Endothelial cell of umbilical vein (primary cell): Measurements from ENCODE around the gene LYRM7. TPM values are rescaled to one million over a fixed set of nuclear protein-coding genes. Genes with fewer than 3 reads are reported as not detected.
"Not testable (repeated sequence)": the region's sequence is repeated elsewhere in the genome, so short reads cannot be mapped to it uniquely, and the experiment has no call there.

Experiments
- BruUV-seq: library from RNA; stranded (reverse); fragments of 400-500 nt; replicated peaks from 2 replicates; lab custom pipeline; 2021; lab: Mats Ljungman, UMichigan
- CTCF ChIA-PET: fragments of 300-600, 350-600 bp; sonication (Branson Sonifier 250); formaldehyde crosslinking; loops from one replicate; lab custom pipeline; 2021; ENCODE audit warnings: antibody characterized with exemption, inconsistent platforms; lab: Charles Lee
- POLR2A ChIA-PET: fragments of 300-600, 350-600 bp; sonication (Branson Sonifier 250); formaldehyde crosslinking; loops from one replicate; lab custom pipeline; 2021; ENCODE audit warnings: antibody characterized with exemption, inconsistent platforms; lab: Charles Lee
- DNase-seq: peaks from one replicate; pipeline ENCODE4 v3.0.0-alpha.2; 2011; ENCODE audit warnings: low read depth, low spot score
- FAIRE-seq: peaks from 2 replicates; lab custom pipeline; 2011; peaks lifted over from hg19 to GRCh38; lab: Jason Lieb, UNC
- H2AFZ ChIP-seq: 2 replicates; pipeline ENCODE4 v1.6.0; 2012; ENCODE audit warnings: low read depth, low read length, control low read depth, inconsistent platforms
- H3K27ac ChIP-seq: 2 replicates; pipeline ENCODE4 v1.5.1; 2011; ENCODE audit warnings: low read depth, mild to moderate bottlenecking, control low read depth, low read length, moderate library complexity; ENCODE audit not compliant: insufficient read depth
- H3K27me3 ChIP-seq, 2 experiments: 2 replicates each; pipeline versions ENCODE4 v1.6.0 to v1.6.1; 2011; ENCODE audit warnings: low read length in 2 of 2, mixed read lengths in 1 of 2; ENCODE audit not compliant: control insufficient read depth in 2 of 2, insufficient read depth in 2 of 2
- H3K36me3 ChIP-seq, 2 experiments: 2 replicates in 1 of 2; 3 replicates in 1 of 2; pipeline ENCODE4 v1.5.1; 2011; ENCODE audit warnings: low read length in 2 of 2, mild to moderate bottlenecking in 1 of 2, moderate library complexity in 1 of 2; ENCODE audit not compliant: control insufficient read depth in 2 of 2, insufficient read depth in 2 of 2; ENCODE audit errors: extremely low read depth in 1 of 2
- H3K4me1 ChIP-seq: 3 replicates; pipeline ENCODE4 v1.5.1; 2011; ENCODE audit warnings: mild to moderate bottlenecking, low read length; ENCODE audit not compliant: control insufficient read depth, insufficient read depth; ENCODE audit errors: extremely low read depth
- H3K4me2 ChIP-seq: 2 replicates; pipeline ENCODE4 v1.6.1; 2011; ENCODE audit warnings: low read length, control low read depth, mixed read lengths; ENCODE audit not compliant: insufficient read depth
- H3K4me3 ChIP-seq, 3 experiments: fragments of 200-600 bp in 1 of 3; sonication (generic), shearing (Covaris generic) in 1 of 3; replicated peaks in 1 of 3; 2 replicates each; pipeline ENCODE4 v1.5.1; 2011 to 2016; ENCODE audit warnings: control low read depth in 3 of 3, low read length in 3 of 3, mild to moderate bottlenecking in 2 of 3, inconsistent platforms in 1 of 3, low read depth in 1 of 3, moderate library complexity in 1 of 3; ENCODE audit not compliant: insufficient read depth in 1 of 3
- H3K79me2 ChIP-seq: 2 replicates; pipeline ENCODE4 v1.6.0; 2012; ENCODE audit warnings: low read length, inconsistent platforms; ENCODE audit not compliant: control insufficient read depth, insufficient read depth
- H3K9ac ChIP-seq: replicated peaks from 2 replicates; pipeline ENCODE3; 2011; ENCODE audit warnings: low read length, control low read depth; ENCODE audit not compliant: insufficient read depth; ENCODE audit errors: extremely low read depth
- H3K9me1 ChIP-seq: replicated peaks from 3 replicates; pipeline ENCODE4 v1.6.0; 2011; ENCODE audit warnings: mild to moderate bottlenecking, low read length; ENCODE audit not compliant: control insufficient read depth, insufficient read depth; ENCODE audit errors: extremely low read depth
- H3K9me3 ChIP-seq: replicated peaks from 2 replicates; pipeline ENCODE4 v1.5.1; 2012; ENCODE audit warnings: low read length, inconsistent platforms; ENCODE audit not compliant: control insufficient read depth, insufficient read depth
- H4K20me1 ChIP-seq: replicated peaks from 2 replicates; pipeline ENCODE3; 2011; ENCODE audit warnings: mild to moderate bottlenecking, low read length; ENCODE audit not compliant: control insufficient read depth, insufficient read depth; ENCODE audit errors: extremely low read depth
- EZH2 ChIP-seq: IDR thresholded peaks from 2 replicates; pipeline ENCODE4 v1.6.1; 2012; ENCODE audit warnings: borderline replicate concordance, low read depth, mild to moderate bottlenecking, moderate library complexity, low read length, inconsistent platforms; ENCODE audit not compliant: severe bottlenecking
- FOS ChIP-seq: IDR thresholded peaks from 2 replicates; pipeline ENCODE4 v1.6.1; 2011; ENCODE audit warnings: mild to moderate bottlenecking, low read length, moderate library complexity, borderline replicate concordance; ENCODE audit not compliant: insufficient read depth
- GATA2 ChIP-seq: IDR thresholded peaks from 2 replicates; pipeline ENCODE4 v1.7.0; 2011; ENCODE audit warnings: low read depth, mild to moderate bottlenecking, moderate library complexity, mixed read lengths, low read length; ENCODE audit not compliant: insufficient read length, insufficient read depth
- JUN ChIP-seq: IDR thresholded peaks from 2 replicates; pipeline ENCODE4 v1.6.1; 2011; ENCODE audit warnings: borderline replicate concordance, low read depth; ENCODE audit not compliant: insufficient read length, insufficient read depth
- MYC ChIP-seq: IDR thresholded peaks from one replicate; pipeline ENCODE4 v1.6.1; 2011; ENCODE audit warnings: mild to moderate bottlenecking, low read depth, low read length
- POLR2A ChIP-seq: IDR thresholded peaks from 2 replicates; pipeline ENCODE4 v1.6.1; 2012; ENCODE audit warnings: low read depth, mild to moderate bottlenecking, control low read depth, low read length
- POLR2AphosphoS5 ChIP-seq: IDR thresholded peaks from 2 replicates; pipeline ENCODE4 v1.6.1; 2012; ENCODE audit warnings: low read depth, mild to moderate bottlenecking, control low read depth, low read length, moderate library complexity; ENCODE audit not compliant: insufficient read depth
- dilution Hi-C: fragments of 300-500 bp; cut with MboI; formaldehyde crosslinking; loops from one replicate; pipeline ENCODE4 v1.15.0; 2019; ENCODE audit warnings: low sequenced_read_pairs; ENCODE audit not compliant: extremely low pct_ligation_motif_present
- intact Hi-C: fragments of 100-400 bp; cut with micrococcal nuclease; formaldehyde crosslinking; loops from one replicate; pipeline ENCODE4 v1.10.0; 2022
- polyA plus RNA-seq, 4 experiments: library from polyadenylated mRNA; depleted of rRNA in 3 of 4; stranded (reverse) in 3 of 4; unstranded in 1 of 4; fragments of >200 nt; gene quantifications; 2 replicates each; pipeline versions ENCODE4 v1.2.1 to v1.2.3, GENCODE V29; 2011 to 2012; ENCODE audit warnings: missing spikeins in 1 of 4
- total RNA-seq: library from RNA; stranded (reverse); gene quantifications from 2 replicates; pipeline ENCODE4 v1.2.3, GENCODE V29; 2021
- TF ChIP-seq, protein P1 (sequence below): IDR thresholded peaks from 2 replicates; pipeline ENCODE4 v1.6.1; 2011; ENCODE audit not compliant: insufficient read depth, insufficient read length
- TF ChIP-seq, protein P2 (sequence below), 2 donors: IDR thresholded peaks; 1 replicate in 1 of 2; 2 replicates in 1 of 2; pipeline ENCODE4 v1.5.1; 2011; ENCODE audit warnings: low read length in 2 of 2, mild to moderate bottlenecking in 2 of 2, moderate library complexity in 2 of 2, control low read depth in 1 of 2, inconsistent platforms in 1 of 2, low read depth in 1 of 2; ENCODE audit not compliant: insufficient read depth in 1 of 2; ENCODE audit errors: extremely low read depth in 1 of 2

The LYRM7 gene
- total and polyA plus RNA-seq, 2 donors (not counting 3 experiments of a cell fraction or from before 2014, with no cell fraction given) = 0.88 to 7.5 TPM

DNA sequence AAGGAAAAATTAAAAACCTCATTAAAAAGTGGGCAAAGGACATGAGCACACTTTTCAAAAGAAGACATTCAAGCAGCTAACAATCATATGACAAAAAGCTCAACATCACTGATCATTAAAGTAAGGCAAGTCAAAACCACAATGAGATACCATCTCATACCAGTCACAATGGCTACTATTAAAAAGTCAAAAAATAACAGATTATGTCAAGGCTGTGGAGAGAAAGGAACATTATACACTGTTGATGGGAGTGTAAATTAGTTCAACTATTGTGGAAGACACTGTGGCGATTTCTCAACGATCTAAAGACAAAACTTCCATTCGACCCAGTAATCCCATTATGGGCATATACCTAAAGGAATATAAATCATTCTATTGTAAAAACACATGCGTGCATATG lies 41.4 kb upstream of the LYRM7 start:
- Histone ChIP-seq H4K20me1 (no peaks in the 10 kb centered on the region), H3K9ac (no peak overlapping the region), H3K27me3 (no peaks in the 10 kb centered on the region), H3K4me1 (no peaks in the 10 kb centered on the region), H3K4me3 (no peak overlapping the region), H3K9me1 (no peaks in the 10 kb centered on the region), H3K27ac (no peak overlapping the region), H3K4me2 (no peak overlapping the region), H3K9me3 (no peaks in the 10 kb centered on the region), H3K36me3 (no peaks in the 10 kb centered on the region), H3K79me2 (no peaks in the 10 kb centered on the region), H2AFZ (no peak overlapping the region)
- no peak for FAIRE-seq
- POLR2A ChIA-PET = no interaction called here
- DNase-seq = no peak
- CTCF ChIA-PET = no interaction called here
- intact Hi-C loops = no loop called here
- TF ChIP-seq, protein P1, sequence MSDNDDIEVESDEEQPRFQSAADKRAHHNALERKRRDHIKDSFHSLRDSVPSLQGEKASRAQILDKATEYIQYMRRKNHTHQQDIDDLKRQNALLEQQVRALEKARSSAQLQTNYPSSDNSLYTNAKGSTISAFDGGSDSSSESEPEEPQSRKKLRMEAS = no peak
- TF ChIP-seq EZH2 = no peak
- no peak for TF ChIP-seq FOS
- TF ChIP-seq JUN = no peak
- no peak for TF ChIP-seq POLR2AphosphoS5
- TF ChIP-seq MYC = no peak
- TF ChIP-seq GATA2 = no peak
- no peak for TF ChIP-seq POLR2A
- TF ChIP-seq, protein P2, sequence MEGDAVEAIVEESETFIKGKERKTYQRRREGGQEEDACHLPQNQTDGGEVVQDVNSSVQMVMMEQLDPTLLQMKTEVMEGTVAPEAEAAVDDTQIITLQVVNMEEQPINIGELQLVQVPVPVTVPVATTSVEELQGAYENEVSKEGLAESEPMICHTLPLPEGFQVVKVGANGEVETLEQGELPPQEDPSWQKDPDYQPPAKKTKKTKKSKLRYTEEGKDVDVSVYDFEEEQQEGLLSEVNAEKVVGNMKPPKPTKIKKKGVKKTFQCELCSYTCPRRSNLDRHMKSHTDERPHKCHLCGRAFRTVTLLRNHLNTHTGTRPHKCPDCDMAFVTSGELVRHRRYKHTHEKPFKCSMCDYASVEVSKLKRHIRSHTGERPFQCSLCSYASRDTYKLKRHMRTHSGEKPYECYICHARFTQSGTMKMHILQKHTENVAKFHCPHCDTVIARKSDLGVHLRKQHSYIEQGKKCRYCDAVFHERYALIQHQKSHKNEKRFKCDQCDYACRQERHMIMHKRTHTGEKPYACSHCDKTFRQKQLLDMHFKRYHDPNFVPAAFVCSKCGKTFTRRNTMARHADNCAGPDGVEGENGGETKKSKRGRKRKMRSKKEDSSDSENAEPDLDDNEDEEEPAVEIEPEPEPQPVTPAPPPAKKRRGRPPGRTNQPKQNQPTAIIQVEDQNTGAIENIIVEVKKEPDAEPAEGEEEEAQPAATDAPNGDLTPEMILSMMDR (IDR thresholded peaks at IDR 0.05; ENCODE audit: extremely low read depth in 1 of 2, insufficient read depth in 1 of 2, low read depth in 1 of 2, low read length in 2 of 2) = no peak
- dilution Hi-C loops = no loop called here
- no TSS peak for BruUV-seq

DNA sequence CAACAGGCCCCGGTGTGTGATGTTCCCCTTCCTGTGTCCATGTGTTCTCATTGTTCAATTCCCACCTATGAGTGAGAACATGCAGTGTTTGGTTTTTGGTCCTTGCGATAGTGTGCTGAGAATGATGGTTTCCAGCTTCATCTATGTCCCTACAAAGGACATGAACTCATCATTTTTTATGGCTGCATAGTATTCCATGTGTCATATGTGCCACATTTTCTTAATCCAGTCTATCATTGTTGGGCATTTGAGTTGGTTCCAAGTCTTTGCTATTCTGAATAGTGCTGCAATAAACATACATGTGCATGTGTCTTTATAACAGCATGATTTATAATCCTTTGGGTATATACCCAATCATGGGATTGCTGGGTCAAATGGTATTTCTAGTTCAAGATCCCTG lies 37.7 kb upstream of the LYRM7 start:
- H3K27me3 ChIP-seq, H3K4me3 ChIP-seq, H3K9me3 ChIP-seq, POLR2A ChIA-PET, H3K4me2 ChIP-seq, H3K27ac ChIP-seq, BruUV-seq, intact Hi-C loops, FAIRE-seq, H2AFZ ChIP-seq, H4K20me1 ChIP-seq, H3K9ac ChIP-seq, H3K79me2 ChIP-seq, H3K36me3 ChIP-seq, H3K9me1 ChIP-seq, dilution Hi-C loops, DNase-seq, H3K4me1 ChIP-seq, CTCF ChIA-PET: not testable (repeated sequence)

DNA sequence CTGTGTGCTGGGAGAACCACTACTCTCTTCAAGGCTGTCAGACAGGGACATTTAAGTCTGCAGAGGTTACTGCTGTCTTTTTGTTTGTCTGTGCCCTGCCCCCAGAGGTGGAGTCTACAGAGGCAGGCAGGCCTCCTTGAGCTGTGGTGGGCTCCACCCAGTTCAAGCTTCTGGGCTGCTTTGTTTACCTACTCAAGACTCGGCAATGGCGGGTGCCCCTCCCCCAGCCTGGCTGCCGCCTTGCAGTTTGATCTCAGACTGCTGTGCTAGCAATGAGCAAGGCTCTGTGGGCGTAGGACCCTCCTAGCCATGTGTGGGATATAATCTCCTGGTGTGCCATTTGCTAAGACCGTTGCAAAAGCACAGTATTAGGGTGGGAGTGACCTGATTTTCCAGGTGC lies 32.3 kb upstream of the LYRM7 start:
- H3K36me3 ChIP-seq, POLR2A ChIA-PET: not testable (repeated sequence)

More for the DNA sequence above, 32.3 kb upstream of the LYRM7 start:
- H2AFZ ChIP-seq, H4K20me1 ChIP-seq, H3K9me3 ChIP-seq, H3K9ac ChIP-seq, dilution Hi-C loops, BruUV-seq, CTCF ChIA-PET, intact Hi-C loops, H3K9me1 ChIP-seq, FAIRE-seq, H3K4me2 ChIP-seq, H3K27ac ChIP-seq, H3K27me3 ChIP-seq, H3K79me2 ChIP-seq, DNase-seq, H3K4me1 ChIP-seq, H3K4me3 ChIP-seq: not testable (repeated sequence)
